KOPT-K1 (cell line): Measurements from ENCODE around the gene GCC1.
"Not testable (repeated sequence)": the region's sequence is repeated elsewhere in the genome, so short reads cannot be mapped to it uniquely, and the experiment has no call there.

Experiments
- H3K27ac ChIP-seq: fragments of 200-600 bp; sonication (generic); 2 replicates; pipeline ENCODE4 v1.5.1; 2016; ENCODE audit warnings: antibody characterized with exemption, mild to moderate bottlenecking, low read depth, low read length; ENCODE audit not compliant: poor library complexity, severe bottlenecking
- H3K36me3 ChIP-seq: fragments of 200-600 bp; sonication (generic); 2 replicates; pipeline ENCODE4 v1.5.1; 2017; ENCODE audit warnings: antibody characterized with exemption, mild to moderate bottlenecking, low read length, moderate library complexity; ENCODE audit not compliant: insufficient read depth
- H3K9me3 ChIP-seq: fragments of 200-600 bp; sonication (generic); 2 replicates; pipeline ENCODE4 v1.5.1; 2017; ENCODE audit warnings: antibody characterized with exemption, low read length, mild to moderate bottlenecking; ENCODE audit not compliant: insufficient read depth, poor library complexity, severe bottlenecking

The GCC1 gene

GRCh38 chr7:127578711-127579275 lies 6.6 kb downstream of the GCC1 start:
- Histone ChIP-seq H3K9me3 (no peaks in the 10 kb centered on the region), H3K27ac (no peak overlapping the region), H3K36me3 (peaks cover 56% of the 10 kb centered on the region)

GRCh38 chr7:127578036-127578684 lies 7.2 kb downstream of the GCC1 start:
- no peak overlapping the region for H3K27ac ChIP-seq
- H3K36me3 ChIP-seq = peaks cover 49% of the 10 kb centered on the region
- no peaks in the 10 kb centered on the region for H3K9me3 ChIP-seq

GRCh38 chr7:127571741-127572505 lies 13.5 kb downstream of the GCC1 start:
- no peaks in the 10 kb centered on the region for H3K9me3 ChIP-seq
- no peak overlapping the region for H3K27ac ChIP-seq
- H3K36me3 ChIP-seq = no peaks in the 10 kb centered on the region

GRCh38 chr7:127568034-127568433 lies 17.4 kb downstream of the GCC1 start:
- not testable (repeated sequence) for H3K27ac ChIP-seq, H3K9me3 ChIP-seq, H3K36me3 ChIP-seq

GRCh38 chr7:127566242-127566641 lies 19.2 kb downstream of the GCC1 start:
- Histone ChIP-seq H3K27ac (no peak overlapping the region), H3K9me3 (no peaks in the 10 kb centered on the region), H3K36me3 (no peaks in the 10 kb centered on the region)

- no peaks in the 10 kb centered on the region for H3K9me3 ChIP-seq
- no peak overlapping the region for H3K27ac ChIP-seq
- no peaks in the 10 kb centered on the region for H3K36me3 ChIP-seq
Observed at GRCh38 chr7:127557803-127558202, 27.6 kb downstream of the GCC1 start.

GRCh38 chr7:127556404-127556803 lies 29.0 kb downstream of the GCC1 start:
- Histone ChIP-seq H3K36me3 (no peaks in the 10 kb centered on the region), H3K9me3 (no peaks in the 10 kb centered on the region), H3K27ac (no peak overlapping the region)

GRCh38 chr7:127551941-127552340 lies 33.5 kb downstream of the GCC1 start:
- H3K27ac ChIP-seq = no peak overlapping the region
- no peaks in the 10 kb centered on the region for H3K36me3 ChIP-seq
- peaks cover 5% of the 10 kb centered on the region for H3K9me3 ChIP-seq

GRCh38 chr7:127550247-127550646 lies 35.1 kb downstream of the GCC1 start:
- no peaks in the 10 kb centered on the region for H3K36me3 ChIP-seq
- H3K9me3 ChIP-seq = peaks cover 22% of the 10 kb centered on the region
- H3K27ac ChIP-seq = no peak overlapping the region

- Histone ChIP-seq H3K36me3 (no peaks in the 10 kb centered on the region), H3K27ac (no peak overlapping the region), H3K9me3 (peaks cover 25% of the 10 kb centered on the region)
Observed at GRCh38 chr7:127546313-127546712, 39.1 kb downstream of the GCC1 start.

- H3K27ac ChIP-seq = no peak overlapping the region
- H3K36me3 ChIP-seq = no peaks in the 10 kb centered on the region
- H3K9me3 ChIP-seq = peaks cover 16% of the 10 kb centered on the region
Observed at GRCh38 chr7:127541548-127541947, 43.8 kb downstream of the GCC1 start.

- not testable (repeated sequence) for H3K27ac ChIP-seq, H3K9me3 ChIP-seq
Observed at GRCh38 chr7:127540461-127540860, 44.9 kb downstream of the GCC1 start.

GRCh38 chr7:127539116-127539515 lies 46.3 kb downstream of the GCC1 start:
- H3K36me3 ChIP-seq = no peaks in the 10 kb centered on the region

More at GRCh38 chr7:127540461-127540860, 44.9 kb downstream of the GCC1 start:
- H3K36me3 ChIP-seq = not testable (repeated sequence)

GRCh38 chr7:127536741-127537140 lies 48.7 kb downstream of the GCC1 start:
- no peaks in the 10 kb centered on the region for H3K9me3 ChIP-seq
- no peaks in the 10 kb centered on the region for H3K36me3 ChIP-seq
- H3K27ac ChIP-seq = no peak overlapping the region

More at GRCh38 chr7:127539116-127539515, 46.3 kb downstream of the GCC1 start:
- Histone ChIP-seq H3K27ac (no peak overlapping the region), H3K9me3 (no peaks in the 10 kb centered on the region)

GRCh38 chr7:127536394-127536691 lies 49.1 kb downstream of the GCC1 start:
- H3K27ac ChIP-seq = no peak overlapping the region
- no peaks in the 10 kb centered on the region for H3K9me3 ChIP-seq
- H3K36me3 ChIP-seq = no peaks in the 10 kb centered on the region
